HS-27A (cell line): Measurements from ENCODE around the gene ELK3.
A peak's percentile ranks its signal among the peaks of the same experiment; 100 is the strongest.

ENCODE experiments used
- DNase-seq: peaks from one replicate; pipeline ENCODE4 v3.0.0-alpha.2; 2012; ENCODE audit warnings: low read depth, missing footprints

ELK3 gene

GRCh38 chr12:96212456-96213375 is 18.5 kb downstream of the ELK3 start:
- DNase-seq: no peak

- no peak for DNase-seq
Measured at GRCh38 chr12:96213869-96214268, 19.7 kb downstream of the ELK3 start.

- DNase-seq: no peak
Measured at GRCh38 chr12:96215919-96216273, 21.7 kb downstream of the ELK3 start.

- no peak for DNase-seq
Measured at GRCh38 chr12:96218989-96219678, 25.0 kb downstream of the ELK3 start.

- DNase-seq: peak; percentile 92
Measured at GRCh38 chr12:96219700-96220206, 25.6 kb downstream of the ELK3 start.

- DNase-seq: no peak
Measured at GRCh38 chr12:96220902-96221301, 26.7 kb downstream of the ELK3 start.

GRCh38 chr12:96221391-96221790 is 27.2 kb downstream of the ELK3 start:
- DNase-seq: no peak

GRCh38 chr12:96223411-96224218 is 29.4 kb downstream of the ELK3 start:
- no peak for DNase-seq

GRCh38 chr12:96224219-96224615 is 30.0 kb downstream of the ELK3 start:
- no peak for DNase-seq

GRCh38 chr12:96225044-96225855 is 31.1 kb downstream of the ELK3 start:
- no peak for DNase-seq

GRCh38 chr12:96225994-96226399 is 31.8 kb downstream of the ELK3 start:
- no peak for DNase-seq

- DNase-seq: no peak
Measured at GRCh38 chr12:96226401-96226800, 32.2 kb downstream of the ELK3 start.

- DNase-seq: no peak
Measured at GRCh38 chr12:96226801-96227348, 32.7 kb downstream of the ELK3 start.

GRCh38 chr12:96227365-96228106 is 33.4 kb downstream of the ELK3 start:
- DNase-seq: no peak

GRCh38 chr12:96228566-96229248 is 34.5 kb downstream of the ELK3 start:
- no peak for DNase-seq

- DNase-seq: no peak
Measured at GRCh38 chr12:96230646-96231045, 36.5 kb downstream of the ELK3 start.

- DNase-seq: no peak
Measured at GRCh38 chr12:96233168-96233567, 39.0 kb downstream of the ELK3 start.

GRCh38 chr12:96233939-96234461 is 39.8 kb downstream of the ELK3 start:
- no peak for DNase-seq
